ENCODE measurements around the gene METTL24. TPM values are rescaled to one million over a fixed set of nuclear protein-coding genes. Genes with fewer than 3 reads are reported as not detected.

Gene METTL24
- total and polyA plus RNA-seq, 2 of the 13 experiments (the other 11 are each of a cell fraction or from before 2014, with no cell fraction given): not detected

GRCh38 chr6:110395221-110395620 lies 37.1 kb upstream of the METTL24 start:
- no TSS peak for BruUV-seq (replicated peaks)
- Histone ChIP-seq H3K9ac (ENCODE audit: insufficient read depth, low read depth, low read length) (no peak overlapping the region), H3K36me3 (replicated peaks in 1 of 2; ENCODE audit: control insufficient read depth in 1 of 2, insufficient read depth in 2 of 2, low read length in 2 of 2) (no peaks in the 10 kb centered on the region), H3K79me2 (ENCODE audit: insufficient read depth, low read length) (no peaks in the 10 kb centered on the region), H4K20me1 (ENCODE audit: insufficient read depth, low read length) (no peaks in the 10 kb centered on the region), H3K4me2 (ENCODE audit: low read depth, low read length) (no peak overlapping the region), H3K27ac (ENCODE audit: extremely low read length, insufficient read depth, low read length) (no peak overlapping the region), H3K4me3 (replicated peaks in 1 of 3; ENCODE audit: insufficient read depth in 1 of 3, low read depth in 2 of 3, low read length in 3 of 3) (no peak overlapping the region), H2AFZ (ENCODE audit: low read length) (no peak overlapping the region), H3K4me1 (ENCODE audit: insufficient read depth, low read length) (peaks cover 3% of the 10 kb centered on the region), H3K9me3 (ENCODE audit: low read length) (no peaks in the 10 kb centered on the region), H3K27me3 (ENCODE audit: control insufficient read depth in 1 of 2, insufficient read depth in 2 of 2, low read length in 2 of 2) (no peaks in the 10 kb centered on the region)
- intact Hi-C loops (cut with micrococcal nuclease; ENCODE audit: unreplicated experiment): loop anchor here (1.0 kb wide), 1 partner anchor 20 kb away; the partner anchor contains the start of gene DDO
- DNase-seq (ENCODE audit: low spot score) (no peak), FAIRE-seq (no peak), ATAC-seq (no peak)
- POLR2A ChIA-PET: no interaction called here
- in situ Hi-C loops (cut with HindIII; ENCODE audit: extremely low pct_ligation_motif_present, low pct_unique_long_range_greater_than_20kb): loop anchor here (10.0 to 25.0 kb wide), 4 partner anchors 220 to 858 kb away; partner anchors contain the start of gene WASF1
- 77% methylated on average over 4 of the region's 4 CpGs for WGBS (ENCODE audit: low lambda C conversion rate)
- CTCF ChIA-PET (ENCODE audit: low intra/inter-chr PET ratio, low total read pairs): no interaction called here
- TF ChIP-seq PBX3 (CRISPR knock-in tag; IDR thresholded peaks at IDR 0.05; ENCODE audit: borderline replicate concordance): no peak
- no peak for TF ChIP-seq ZMAT3 (CRISPR knock-in tag; conservative IDR thresholded peaks at IDR 0.05)
- TF ChIP-seq ZNF562 (CRISPR knock-in tag; IDR thresholded peaks at IDR 0.05; ENCODE audit: borderline replicate concordance): no peak
- no peak for TF ChIP-seq ZBTB43 (CRISPR knock-in tag; conservative IDR thresholded peaks at IDR 0.05)
- TF ChIP-seq TFAP4 (IDR thresholded peaks at IDR 0.05; ENCODE audit: borderline replicate concordance, low read depth): no peak
- TF ChIP-seq SAFB2 (CRISPR knock-in tag; IDR thresholded peaks at IDR 0.05; ENCODE audit: borderline replicate concordance, low read depth): no peak
- no peak for TF ChIP-seq ZBED4 (CRISPR knock-in tag; IDR thresholded peaks at IDR 0.05; ENCODE audit: borderline replicate concordance)
- no peak for TF ChIP-seq TCF7 (IDR thresholded peaks at IDR 0.05; ENCODE audit: low read depth)
- TF ChIP-seq BORCS8-MEF2B (CRISPR knock-in tag; IDR thresholded peaks at IDR 0.05): no peak
- TF ChIP-seq KMT2A (CRISPR knock-in tag; IDR thresholded peaks at IDR 0.05): no peak
- TF ChIP-seq ZSCAN20 (CRISPR knock-in tag; IDR thresholded peaks at IDR 0.05; ENCODE audit: borderline replicate concordance): no peak
- no peak for TF ChIP-seq ARID4A (CRISPR knock-in tag; IDR thresholded peaks at IDR 0.05; ENCODE audit: borderline replicate concordance)
- no peak for TF ChIP-seq ZNF768 (CRISPR knock-in tag; IDR thresholded peaks at IDR 0.05)

Measured in HepG2 (cell line).